GM12892 (cell line): Measurements from ENCODE around the gene DAGLA.

Source experiments
- POLR2A ChIP-seq: IDR thresholded peaks from 2 replicates; pipeline ENCODE4 v1.6.1; 2011; ENCODE audit warnings: low read depth, low read length, control low read depth
- POLR2AphosphoS5 ChIP-seq: IDR thresholded peaks from 2 replicates; pipeline ENCODE4 v1.6.1; 2011; ENCODE audit warnings: low read depth, low read length, control low read depth
- TAF1 ChIP-seq: IDR thresholded peaks from 2 replicates; pipeline ENCODE4 v1.6.1; 2011; ENCODE audit warnings: low read depth, mild to moderate bottlenecking, control low read depth, low read length, borderline replicate concordance

DNA sequence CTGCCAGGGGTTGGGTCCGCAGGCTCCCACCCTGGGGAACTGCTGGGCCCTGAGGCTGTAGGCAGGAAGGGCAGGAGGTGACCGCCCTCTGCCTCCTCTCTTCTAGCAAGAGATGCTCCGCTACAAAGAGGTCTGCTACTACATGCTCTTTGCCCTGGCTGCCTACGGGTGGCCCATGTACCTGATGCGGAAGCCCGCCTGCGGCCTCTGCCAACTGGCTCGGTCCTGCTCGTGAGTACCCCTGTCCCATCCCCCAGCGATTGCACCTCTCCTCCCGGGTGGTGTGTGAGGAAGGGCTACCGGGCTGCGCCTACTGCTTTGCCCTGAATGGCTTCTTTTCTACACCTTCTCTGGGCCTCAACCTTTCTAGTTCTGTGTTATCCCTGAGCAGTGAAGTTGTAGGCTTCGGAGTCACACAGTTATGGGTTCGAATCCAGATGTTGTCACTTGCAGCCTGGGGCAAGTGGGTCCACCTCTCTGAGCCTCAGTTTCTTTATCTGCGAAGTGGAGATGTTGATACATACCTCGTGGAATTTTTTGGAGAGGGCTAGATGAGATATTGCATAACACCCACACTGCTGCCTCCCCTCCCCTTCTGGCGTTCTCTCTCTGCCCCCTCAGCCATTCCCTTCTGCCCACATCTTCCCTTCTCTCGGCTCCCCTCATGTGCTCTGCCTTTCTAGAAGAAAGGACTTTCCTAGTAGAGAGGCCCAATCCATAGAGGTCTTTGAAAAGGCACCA, 51.2 kb downstream of the DAGLA start:
- TF ChIP-seq POLR2AphosphoS5: no peak
- TF ChIP-seq POLR2A: no peak
- no peak for TF ChIP-seq TAF1
